ENCODE data around the gene SAMMSON. TPM values are rescaled to one million over a fixed set of nuclear protein-coding genes. Genes with fewer than 3 reads are reported as not detected.

Gene SAMMSON
- total RNA-seq, 2 donors from 2014 or later: 0.42 TPM; not detected in 1

GRCh38 chr3:69961706-69962439 is 37.7 kb upstream of the SAMMSON start:
- Mint-ChIP-seq H3K4me3 (no peak overlapping the region), H3K9me3 (no peaks in the 10 kb centered on the region), H3K36me3 (ENCODE audit: low read depth) (no peaks in the 10 kb centered on the region), H3K27me3 (ENCODE audit: insufficient read depth) (peaks cover 2% of the 10 kb centered on the region), H3K4me1 (peaks cover 6% of the 10 kb centered on the region), H3K27ac (no peak overlapping the region)
- no peaks in the 10 kb centered on the region for H3K4me1 ChIP-seq (ENCODE audit: control insufficient read depth, insufficient read depth, low read length)
- H3K27ac ChIP-seq (ENCODE audit: low read depth, low read length): no peak overlapping the region
- TF ChIP-seq CTCF (conservative IDR thresholded peaks at IDR 0.05): no peak
- H3K36me3 ChIP-seq (ENCODE audit: control insufficient read depth, insufficient read depth, low read length): no peaks in the 10 kb centered on the region
- H3K4me3 ChIP-seq (ENCODE audit: low read length): no peak overlapping the region
- no peaks in the 10 kb centered on the region for H3K27me3 ChIP-seq (ENCODE audit: control insufficient read depth, insufficient read depth, low read length, poor library complexity, severe bottlenecking)
- WGBS, 2 experiments (ENCODE audit: insufficient coverage in 1 of 2, insufficient read length in 1 of 2): 95 to 100% methylated on average over 3 to 5 of the region's 5 CpGs
- H3K9me3 ChIP-seq (ENCODE audit: control insufficient read depth, low read length): no peaks in the 10 kb centered on the region
- no peak overlapping the region for H3K9ac ChIP-seq (ENCODE audit: extremely low read depth, low read length, poor library complexity, severe bottlenecking)
- no peak for DNase-seq

DNA sequence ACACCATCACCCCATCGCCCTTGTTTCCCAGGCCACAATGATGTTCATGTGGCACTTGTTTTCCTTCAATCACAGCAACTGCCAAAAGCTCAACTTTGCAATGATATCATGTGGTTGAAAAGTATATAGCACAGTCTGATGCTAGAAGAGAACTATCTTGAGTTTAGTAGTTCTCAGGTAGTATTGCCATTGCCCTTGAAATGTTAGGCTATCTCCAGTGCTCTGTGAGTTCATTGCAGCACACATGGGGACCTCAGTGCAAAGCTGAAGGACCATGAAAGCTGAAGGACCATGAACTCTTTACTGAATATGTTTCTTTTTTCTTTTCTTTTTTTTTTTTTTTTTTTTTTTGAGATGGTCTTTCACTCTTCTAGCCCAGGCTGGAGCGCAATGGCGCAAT is 35.9 kb upstream of the SAMMSON start:
- Mint-ChIP-seq H3K4me3 (no peak overlapping the region), H3K27ac (no peak overlapping the region), H3K36me3 (ENCODE audit: low read depth) (no peaks in the 10 kb centered on the region), H3K9me3 (no peaks in the 10 kb centered on the region), H3K27me3 (ENCODE audit: insufficient read depth) (peaks cover 2% of the 10 kb centered on the region), H3K4me1 (no peaks in the 10 kb centered on the region)
- DNase-seq: no peak
- H3K4me1 ChIP-seq (ENCODE audit: control insufficient read depth, insufficient read depth, low read length): no peaks in the 10 kb centered on the region
- no peak for TF ChIP-seq CTCF (conservative IDR thresholded peaks at IDR 0.05)
- H3K27ac ChIP-seq (ENCODE audit: low read depth, low read length): no peak overlapping the region
- no peak overlapping the region for H3K4me3 ChIP-seq (ENCODE audit: low read length)
- H3K27me3 ChIP-seq (ENCODE audit: control insufficient read depth, insufficient read depth, low read length, poor library complexity, severe bottlenecking): no peaks in the 10 kb centered on the region
- no peaks in the 10 kb centered on the region for H3K9me3 ChIP-seq (ENCODE audit: control insufficient read depth, low read length)
- H3K9ac ChIP-seq (ENCODE audit: extremely low read depth, low read length, poor library complexity, severe bottlenecking): no peak overlapping the region
- 97% methylated on average over 3 of the region's 3 CpGs; no CpG with 5 or more reads in 1 of the 2 experiments for WGBS, 2 experiments (ENCODE audit: insufficient coverage in 1 of 2, insufficient read length in 1 of 2)
- no peaks in the 10 kb centered on the region for H3K36me3 ChIP-seq (ENCODE audit: control insufficient read depth, insufficient read depth, low read length)

GRCh38 chr3:69967156-69967555 is 32.4 kb upstream of the SAMMSON start:
- H3K27ac ChIP-seq (ENCODE audit: low read depth, low read length): no peak overlapping the region
- DNase-seq: no peak
- no peaks in the 10 kb centered on the region for H3K4me1 Mint-ChIP-seq
- no peak overlapping the region for H3K4me3 Mint-ChIP-seq
- H3K4me1 ChIP-seq (ENCODE audit: control insufficient read depth, insufficient read depth, low read length): no peaks in the 10 kb centered on the region
- TF ChIP-seq CTCF (conservative IDR thresholded peaks at IDR 0.05): no peak
- no peaks in the 10 kb centered on the region for H3K36me3 Mint-ChIP-seq (ENCODE audit: low read depth)
- WGBS, 2 experiments (ENCODE audit: insufficient coverage in 1 of 2, insufficient read length in 1 of 2): 95 to 100% methylated on average over 2 to 6 of the region's 6 CpGs
- no peaks in the 10 kb centered on the region for H3K9me3 ChIP-seq (ENCODE audit: control insufficient read depth, low read length)
- H3K9me3 Mint-ChIP-seq: no peaks in the 10 kb centered on the region
- no peaks in the 10 kb centered on the region for H3K27me3 ChIP-seq (ENCODE audit: control insufficient read depth, insufficient read depth, low read length, poor library complexity, severe bottlenecking)
- H3K36me3 ChIP-seq (ENCODE audit: control insufficient read depth, insufficient read depth, low read length): no peaks in the 10 kb centered on the region
- H3K4me3 ChIP-seq (ENCODE audit: low read length): no peak overlapping the region
- no peak overlapping the region for H3K27ac Mint-ChIP-seq
- H3K27me3 Mint-ChIP-seq (ENCODE audit: insufficient read depth): peaks cover 2% of the 10 kb centered on the region
- H3K9ac ChIP-seq (ENCODE audit: extremely low read depth, low read length, poor library complexity, severe bottlenecking): no peak overlapping the region
